HK-2 (cell line): ENCODE data around the gene FBP1.

Source experiments
- DNase-seq: peaks from one replicate; pipeline ENCODE4 v3.0.0-alpha.2; 2018; ENCODE audit not compliant: unreplicated experiment

The FBP1 gene

GRCh38 chr9:94656200-94656599 is 16.9 kb upstream of the FBP1 start:
- no peak for DNase-seq

- no peak for DNase-seq
Observed at GRCh38 chr9:94655739-94656138, 16.4 kb upstream of the FBP1 start.

- no peak for DNase-seq
Observed at GRCh38 chr9:94654165-94654894, 15.0 kb upstream of the FBP1 start.

- no peak for DNase-seq
Observed at GRCh38 chr9:94650949-94651348, 11.6 kb upstream of the FBP1 start.

DNA sequence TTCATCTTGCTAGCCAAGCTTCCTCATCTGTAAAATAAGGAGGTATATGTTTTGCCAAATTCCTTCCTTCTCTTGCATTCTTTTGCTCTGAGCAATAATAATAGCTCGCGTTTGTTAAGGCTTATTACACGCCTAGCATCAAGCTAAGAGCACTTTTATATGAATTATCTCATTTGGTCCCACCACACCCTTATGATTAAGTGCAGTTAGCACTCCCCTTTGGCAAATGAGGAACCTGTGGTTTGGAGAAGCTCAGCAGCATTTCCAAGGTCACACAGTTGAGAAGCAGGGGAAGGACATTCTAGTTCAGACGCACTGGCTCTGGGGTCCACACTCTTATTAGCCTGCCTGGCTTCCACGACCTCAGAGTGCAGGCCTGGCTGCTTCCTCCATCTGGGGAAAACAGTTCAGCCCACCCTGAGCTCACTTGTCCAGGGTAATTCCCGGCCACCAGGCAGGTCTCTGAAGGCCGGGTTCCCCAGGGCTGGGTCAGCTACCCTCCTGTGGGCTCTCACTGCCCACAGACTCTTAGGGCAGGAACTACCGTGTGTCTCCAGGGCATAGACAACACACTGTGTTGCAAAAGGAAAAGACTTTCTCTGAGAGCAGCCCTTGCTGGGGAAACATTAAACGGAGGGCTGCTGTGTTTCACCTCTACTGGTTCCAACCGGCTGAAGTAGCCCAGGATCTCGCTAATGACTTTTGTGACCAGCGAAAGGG is 9.9 kb upstream of the FBP1 start:
- DNase-seq: no peak

- no peak for DNase-seq
Observed at GRCh38 chr9:94648185-94648584, 8.9 kb upstream of the FBP1 start.

DNA sequence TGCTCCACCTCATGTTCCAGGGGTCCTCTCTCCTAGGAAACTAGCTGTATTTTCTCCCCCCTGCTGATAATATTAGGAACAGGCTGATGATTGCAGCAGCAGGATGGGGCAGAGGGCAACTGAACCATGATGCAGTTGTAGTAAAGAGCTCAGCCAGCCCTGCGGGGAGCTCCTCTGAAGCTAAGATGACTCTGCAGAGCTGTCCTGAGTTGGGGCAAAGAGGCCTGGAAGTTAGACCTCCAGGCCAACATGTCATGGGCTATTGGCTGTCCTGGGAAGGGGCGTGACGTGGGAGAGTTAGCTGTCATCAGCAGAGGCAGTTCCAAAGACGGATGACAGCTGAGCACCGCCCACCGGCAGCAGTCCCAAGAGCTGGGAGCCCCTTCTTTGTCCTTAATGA is 6.6 kb upstream of the FBP1 start:
- DNase-seq: no peak

GRCh38 chr9:94644543-94644942 is 5.2 kb upstream of the FBP1 start:
- DNase-seq: no peak

DNA sequence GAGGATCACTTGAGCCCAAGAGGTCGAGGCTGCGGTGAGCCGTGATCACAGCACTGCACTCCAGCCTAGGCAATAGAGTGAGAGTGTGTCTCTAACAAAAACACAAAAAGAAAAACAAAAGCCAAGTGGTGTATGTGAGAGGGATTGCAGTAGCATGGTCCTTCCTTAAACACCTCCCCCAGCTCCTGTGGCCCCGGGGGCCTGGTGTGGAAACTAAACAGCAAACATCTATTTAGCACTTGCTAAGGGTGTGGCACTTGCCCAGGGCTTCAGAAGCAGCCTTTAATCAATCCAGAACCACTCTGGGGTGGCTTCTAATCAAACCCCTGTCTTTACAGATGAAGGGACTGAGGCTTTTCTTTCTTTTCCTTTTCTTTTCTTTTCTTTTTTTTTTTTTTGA is 4.4 kb upstream of the FBP1 start:
- no peak for DNase-seq

DNA sequence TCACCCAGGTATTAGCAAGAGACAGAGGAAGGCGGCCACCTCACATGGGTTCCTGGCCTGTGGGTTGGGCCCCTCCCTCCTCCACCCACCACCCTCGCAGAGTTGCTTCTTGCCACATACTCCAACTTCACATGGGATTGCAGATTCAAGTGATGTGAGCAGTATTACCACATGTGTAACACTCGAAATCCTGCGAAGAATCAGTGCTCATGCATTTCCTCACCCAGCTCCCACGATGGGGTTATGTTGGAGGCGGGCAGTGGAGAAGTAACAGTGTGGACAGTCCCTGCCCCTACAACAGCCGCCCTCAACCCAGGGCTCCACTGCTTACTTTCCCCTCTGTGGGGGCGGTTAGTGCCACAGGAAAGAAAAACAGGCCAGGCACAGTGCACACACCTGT is 3.9 kb upstream of the FBP1 start:
- DNase-seq: no peak

- no peak for DNase-seq
Observed at GRCh38 chr9:94642501-94642900, 3.2 kb upstream of the FBP1 start.

DNA sequence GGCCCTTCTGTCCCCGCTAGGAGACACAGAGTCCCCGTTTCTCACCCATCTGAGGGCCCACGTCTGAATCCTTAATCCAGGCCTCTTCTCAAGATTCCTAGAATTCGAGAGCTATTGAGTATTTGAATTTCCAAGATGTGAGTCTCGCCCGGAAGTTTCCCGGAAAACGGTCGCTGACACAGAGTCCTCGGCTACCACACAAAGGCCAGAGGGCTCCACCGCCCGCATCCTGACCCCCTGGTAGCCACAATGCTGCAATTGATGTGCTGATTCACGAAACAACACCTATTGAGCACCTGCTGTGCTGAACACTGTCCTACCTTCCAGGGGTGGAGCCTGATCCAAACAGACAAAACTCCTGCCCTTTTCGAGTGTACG is 670 bp upstream of the FBP1 start:
- DNase-seq: no peak

GRCh38 chr9:94638335-94639060 is 820 bp downstream of the FBP1 start:
- no peak for DNase-seq

- DNase-seq: no peak
Observed at GRCh38 chr9:94632737-94633136, 6.6 kb downstream of the FBP1 start.

DNA sequence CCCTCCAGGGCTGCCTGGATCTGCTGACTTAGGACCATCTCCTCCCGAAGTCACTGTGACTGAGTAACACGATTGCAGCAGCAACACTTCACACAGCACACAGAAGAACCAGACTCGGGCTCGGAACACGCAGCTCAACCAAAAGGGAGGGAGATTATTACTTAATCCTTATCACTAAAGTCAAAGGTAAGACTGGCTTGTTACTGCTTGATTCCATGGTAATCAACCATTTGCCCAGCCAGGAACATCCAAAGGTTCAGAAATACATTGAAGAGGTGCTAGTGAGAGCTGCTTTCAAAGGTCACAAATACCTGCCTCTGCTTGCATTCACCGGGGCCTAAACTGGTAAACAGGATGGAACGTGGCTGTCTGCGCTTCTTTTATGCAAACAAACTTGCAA is 7.7 kb downstream of the FBP1 start:
- DNase-seq: no peak

GRCh38 chr9:94630833-94631232 is 8.5 kb downstream of the FBP1 start:
- no peak for DNase-seq

DNA sequence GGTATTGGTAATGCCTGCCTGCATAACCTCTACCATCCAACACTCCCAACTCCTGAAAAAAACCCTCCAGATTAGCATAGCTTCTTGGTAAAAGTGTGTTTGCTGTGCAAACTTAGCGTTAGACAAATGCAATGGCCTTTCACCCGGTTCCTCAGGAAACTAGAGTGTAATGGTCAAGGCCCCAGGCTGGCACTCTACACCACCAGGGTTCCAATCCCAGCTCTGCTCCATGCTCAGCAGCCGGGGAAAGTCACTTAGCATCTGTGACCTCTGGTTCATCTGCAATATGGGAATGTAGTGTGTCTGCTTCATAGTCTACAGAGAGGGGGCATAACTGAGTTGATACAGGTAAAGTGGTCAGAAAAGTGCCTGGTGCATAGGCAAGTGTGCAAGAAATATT is 9.0 kb downstream of the FBP1 start:
- DNase-seq: no peak

GRCh38 chr9:94627287-94627686 is 12.0 kb downstream of the FBP1 start:
- DNase-seq: no peak

- no peak for DNase-seq
Observed at GRCh38 chr9:94625835-94626234, 13.5 kb downstream of the FBP1 start.

DNA sequence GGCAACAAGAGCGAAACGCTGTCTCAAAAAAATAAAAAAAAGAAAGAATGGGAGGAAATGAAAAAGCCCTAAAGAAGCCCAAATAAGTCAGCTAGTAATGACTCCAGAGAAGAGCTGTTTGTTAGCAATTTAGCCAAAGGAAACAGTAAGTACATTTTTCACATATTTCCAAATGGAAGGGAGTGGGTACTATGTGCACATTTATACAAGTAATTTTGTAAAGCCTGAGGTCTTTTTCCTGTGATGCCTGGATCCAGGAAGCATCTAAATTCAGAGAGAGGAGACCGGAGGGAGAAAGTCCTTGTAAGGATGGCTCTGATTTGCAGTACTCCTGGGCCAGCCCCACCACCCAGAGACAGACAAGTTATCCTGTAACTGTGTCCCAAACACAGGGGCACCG is 14.7 kb downstream of the FBP1 start:
- no peak for DNase-seq

DNA sequence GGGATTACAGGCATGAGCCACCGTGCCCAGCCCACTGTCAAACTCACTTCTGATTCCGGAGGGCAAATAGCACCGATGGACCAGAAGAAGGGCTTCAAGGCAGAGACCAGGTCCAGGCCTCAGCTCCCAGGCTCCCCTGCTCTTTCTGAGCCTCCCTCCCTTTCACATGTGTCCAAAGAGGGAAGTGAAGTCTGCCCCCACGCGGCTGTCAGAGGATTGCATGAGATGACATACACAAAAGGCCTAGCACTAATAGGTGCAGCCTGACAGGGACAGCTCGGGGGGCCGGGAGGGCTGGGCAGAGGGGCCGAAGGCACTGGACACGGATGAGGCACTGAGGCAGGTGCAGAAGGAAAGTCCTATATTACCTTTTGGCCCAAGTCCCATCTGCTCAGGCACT is 16.1 kb downstream of the FBP1 start:
- peak; percentile 18 for DNase-seq

DNA sequence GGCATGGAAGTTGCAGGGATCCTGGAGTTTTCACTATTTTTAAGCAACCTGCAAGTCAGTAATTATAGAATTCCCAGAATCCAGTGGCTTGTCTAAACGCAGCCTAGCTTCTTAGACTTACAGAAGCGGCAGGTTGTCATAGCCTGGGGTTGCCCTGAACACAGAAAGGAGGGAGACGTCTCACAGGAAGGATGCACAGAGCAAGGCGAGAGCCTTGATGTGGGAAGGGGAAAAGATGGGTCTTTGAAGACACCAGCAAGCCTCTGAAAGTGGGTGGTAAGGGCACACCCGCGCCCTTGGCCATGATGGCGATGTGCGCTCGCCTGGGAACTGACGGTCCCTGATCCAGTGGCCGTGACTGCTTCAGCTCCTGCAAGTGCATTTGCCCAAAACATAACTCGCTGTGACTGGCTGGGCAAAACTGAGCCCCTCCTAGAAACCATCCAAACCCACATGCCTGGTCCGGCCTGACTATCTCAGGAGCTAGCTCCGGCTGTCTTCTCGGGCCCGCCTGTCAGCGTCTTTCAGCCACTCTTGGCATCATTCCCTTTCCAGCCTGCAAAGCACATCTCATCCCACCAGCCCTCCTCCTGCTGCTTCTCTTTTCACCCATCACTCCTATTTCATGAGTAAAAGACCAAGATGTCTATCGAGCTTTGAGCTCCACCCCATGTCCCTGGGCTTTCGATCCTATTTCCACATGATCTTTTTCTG is 17.1 kb downstream of the FBP1 start:
- no peak for DNase-seq
